Endothelial cell of umbilical vein (primary cell): ENCODE measurements around the gene POLN. TPM values are rescaled to one million over a fixed set of nuclear protein-coding genes. Genes with fewer than 3 reads are reported as not detected.

Source experiments
- BruUV-seq: library from RNA; stranded (reverse); fragments of 400-500 nt; replicated peaks from 2 replicates; lab custom pipeline; 2021; lab: Mats Ljungman, UMichigan
- CTCF ChIA-PET: fragments of 300-600, 350-600 bp; sonication (Branson Sonifier 250); formaldehyde crosslinking; loops from one replicate; lab custom pipeline; 2021; ENCODE audit warnings: antibody characterized with exemption, inconsistent platforms; lab: Charles Lee
- POLR2A ChIA-PET: fragments of 300-600, 350-600 bp; sonication (Branson Sonifier 250); formaldehyde crosslinking; loops from one replicate; lab custom pipeline; 2021; ENCODE audit warnings: antibody characterized with exemption, inconsistent platforms; lab: Charles Lee
- DNase-seq: peaks from one replicate; pipeline ENCODE4 v3.0.0-alpha.2; 2011; ENCODE audit warnings: low read depth, low spot score
- FAIRE-seq: peaks from 2 replicates; lab custom pipeline; 2011; peaks lifted over from hg19 to GRCh38; lab: Jason Lieb, UNC
- H2AFZ ChIP-seq: 2 replicates; pipeline ENCODE4 v1.6.0; 2012; ENCODE audit warnings: low read depth, low read length, control low read depth, inconsistent platforms
- H3K27ac ChIP-seq: 2 replicates; pipeline ENCODE4 v1.5.1; 2011; ENCODE audit warnings: low read depth, mild to moderate bottlenecking, control low read depth, low read length, moderate library complexity; ENCODE audit not compliant: insufficient read depth
- H3K27me3 ChIP-seq, 2 experiments: 2 replicates each; pipeline versions ENCODE4 v1.6.0 to v1.6.1; 2011; ENCODE audit warnings: low read length in 2 of 2, mixed read lengths in 1 of 2; ENCODE audit not compliant: control insufficient read depth in 2 of 2, insufficient read depth in 2 of 2
- H3K36me3 ChIP-seq, 2 experiments: 2 replicates in 1 of 2; 3 replicates in 1 of 2; pipeline ENCODE4 v1.5.1; 2011; ENCODE audit warnings: low read length in 2 of 2, mild to moderate bottlenecking in 1 of 2, moderate library complexity in 1 of 2; ENCODE audit not compliant: control insufficient read depth in 2 of 2, insufficient read depth in 2 of 2; ENCODE audit errors: extremely low read depth in 1 of 2
- H3K4me1 ChIP-seq: 3 replicates; pipeline ENCODE4 v1.5.1; 2011; ENCODE audit warnings: mild to moderate bottlenecking, low read length; ENCODE audit not compliant: control insufficient read depth, insufficient read depth; ENCODE audit errors: extremely low read depth
- H3K4me2 ChIP-seq: 2 replicates; pipeline ENCODE4 v1.6.1; 2011; ENCODE audit warnings: low read length, control low read depth, mixed read lengths; ENCODE audit not compliant: insufficient read depth
- H3K4me3 ChIP-seq, 3 experiments: fragments of 200-600 bp in 1 of 3; sonication (generic), shearing (Covaris generic) in 1 of 3; replicated peaks in 1 of 3; 2 replicates each; pipeline ENCODE4 v1.5.1; 2011 to 2016; ENCODE audit warnings: control low read depth in 3 of 3, low read length in 3 of 3, mild to moderate bottlenecking in 2 of 3, inconsistent platforms in 1 of 3, low read depth in 1 of 3, moderate library complexity in 1 of 3; ENCODE audit not compliant: insufficient read depth in 1 of 3
- H3K79me2 ChIP-seq: 2 replicates; pipeline ENCODE4 v1.6.0; 2012; ENCODE audit warnings: low read length, inconsistent platforms; ENCODE audit not compliant: control insufficient read depth, insufficient read depth
- H3K9ac ChIP-seq: replicated peaks from 2 replicates; pipeline ENCODE3; 2011; ENCODE audit warnings: low read length, control low read depth; ENCODE audit not compliant: insufficient read depth; ENCODE audit errors: extremely low read depth
- H3K9me1 ChIP-seq: replicated peaks from 3 replicates; pipeline ENCODE4 v1.6.0; 2011; ENCODE audit warnings: mild to moderate bottlenecking, low read length; ENCODE audit not compliant: control insufficient read depth, insufficient read depth; ENCODE audit errors: extremely low read depth
- H3K9me3 ChIP-seq: replicated peaks from 2 replicates; pipeline ENCODE4 v1.5.1; 2012; ENCODE audit warnings: low read length, inconsistent platforms; ENCODE audit not compliant: control insufficient read depth, insufficient read depth
- H4K20me1 ChIP-seq: replicated peaks from 2 replicates; pipeline ENCODE3; 2011; ENCODE audit warnings: mild to moderate bottlenecking, low read length; ENCODE audit not compliant: control insufficient read depth, insufficient read depth; ENCODE audit errors: extremely low read depth
- EZH2 ChIP-seq: IDR thresholded peaks from 2 replicates; pipeline ENCODE4 v1.6.1; 2012; ENCODE audit warnings: borderline replicate concordance, low read depth, mild to moderate bottlenecking, moderate library complexity, low read length, inconsistent platforms; ENCODE audit not compliant: severe bottlenecking
- FOS ChIP-seq: IDR thresholded peaks from 2 replicates; pipeline ENCODE4 v1.6.1; 2011; ENCODE audit warnings: mild to moderate bottlenecking, low read length, moderate library complexity, borderline replicate concordance; ENCODE audit not compliant: insufficient read depth
- GATA2 ChIP-seq: IDR thresholded peaks from 2 replicates; pipeline ENCODE4 v1.7.0; 2011; ENCODE audit warnings: low read depth, mild to moderate bottlenecking, moderate library complexity, mixed read lengths, low read length; ENCODE audit not compliant: insufficient read length, insufficient read depth
- JUN ChIP-seq: IDR thresholded peaks from 2 replicates; pipeline ENCODE4 v1.6.1; 2011; ENCODE audit warnings: borderline replicate concordance, low read depth; ENCODE audit not compliant: insufficient read length, insufficient read depth
- MAX ChIP-seq: IDR thresholded peaks from 2 replicates; pipeline ENCODE4 v1.6.1; 2011; ENCODE audit not compliant: insufficient read depth, insufficient read length
- MYC ChIP-seq: IDR thresholded peaks from one replicate; pipeline ENCODE4 v1.6.1; 2011; ENCODE audit warnings: mild to moderate bottlenecking, low read depth, low read length
- POLR2A ChIP-seq: IDR thresholded peaks from 2 replicates; pipeline ENCODE4 v1.6.1; 2012; ENCODE audit warnings: low read depth, mild to moderate bottlenecking, control low read depth, low read length
- POLR2AphosphoS5 ChIP-seq: IDR thresholded peaks from 2 replicates; pipeline ENCODE4 v1.6.1; 2012; ENCODE audit warnings: low read depth, mild to moderate bottlenecking, control low read depth, low read length, moderate library complexity; ENCODE audit not compliant: insufficient read depth
- dilution Hi-C: fragments of 300-500 bp; cut with MboI; formaldehyde crosslinking; loops from one replicate; pipeline ENCODE4 v1.15.0; 2019; ENCODE audit warnings: low sequenced_read_pairs; ENCODE audit not compliant: extremely low pct_ligation_motif_present
- intact Hi-C: fragments of 100-400 bp; cut with micrococcal nuclease; formaldehyde crosslinking; loops from one replicate; pipeline ENCODE4 v1.10.0; 2022
- polyA plus RNA-seq, 4 experiments: library from polyadenylated mRNA; depleted of rRNA in 3 of 4; stranded (reverse) in 3 of 4; unstranded in 1 of 4; fragments of >200 nt; gene quantifications; 2 replicates each; pipeline versions ENCODE4 v1.2.1 to v1.2.3, GENCODE V29; 2011 to 2012; ENCODE audit warnings: missing spikeins in 1 of 4
- total RNA-seq: library from RNA; stranded (reverse); gene quantifications from 2 replicates; pipeline ENCODE4 v1.2.3, GENCODE V29; 2021
- TF ChIP-seq, protein P1 (sequence below), 2 donors: IDR thresholded peaks; 1 replicate in 1 of 2; 2 replicates in 1 of 2; pipeline ENCODE4 v1.5.1; 2011; ENCODE audit warnings: low read length in 2 of 2, mild to moderate bottlenecking in 2 of 2, moderate library complexity in 2 of 2, control low read depth in 1 of 2, inconsistent platforms in 1 of 2, low read depth in 1 of 2; ENCODE audit not compliant: insufficient read depth in 1 of 2; ENCODE audit errors: extremely low read depth in 1 of 2

The POLN gene
- total and polyA plus RNA-seq, 2 donors (not counting 3 experiments of a cell fraction or from before 2014, with no cell fraction given) = 1.3 to 4.2 TPM

GRCh38 chr4:2090642-2091041 lies 151.3 kb downstream of the POLN start:
- H3K4me1 ChIP-seq = no peaks in the 10 kb centered on the region
- no peaks in the 10 kb centered on the region for H3K36me3 ChIP-seq
- no peak for DNase-seq
- H3K9ac ChIP-seq = no peak overlapping the region
- TF ChIP-seq GATA2 = no peak
- no peak for TF ChIP-seq MYC
- H2AFZ ChIP-seq = no peak overlapping the region
- CTCF ChIA-PET = no interaction called here
- H3K9me1 ChIP-seq = no peaks in the 10 kb centered on the region
- H3K27ac ChIP-seq = no peak overlapping the region
- H3K4me3 ChIP-seq = no peak overlapping the region
- H3K9me3 ChIP-seq = no peaks in the 10 kb centered on the region
- no TSS peak for BruUV-seq
- POLR2A ChIA-PET = no interaction called here
- FAIRE-seq = no peak
- dilution Hi-C loops (no loop called here), intact Hi-C loops (no loop called here)
- H3K27me3 ChIP-seq = peaks cover 7 to 8% of the 10 kb centered on the region in 2 experiments
- H4K20me1 ChIP-seq = no peaks in the 10 kb centered on the region
- H3K4me2 ChIP-seq = no peak overlapping the region
- no peaks in the 10 kb centered on the region for H3K79me2 ChIP-seq

- no peaks in the 10 kb centered on the region for H3K36me3 ChIP-seq
- CTCF ChIA-PET = no interaction called here
- H3K9ac ChIP-seq = no peak overlapping the region
- no peak overlapping the region for H2AFZ ChIP-seq
- intact Hi-C loops = no loop called here
- no peaks in the 10 kb centered on the region for H3K79me2 ChIP-seq
- H3K27me3 ChIP-seq = peaks cover 7 to 8% of the 10 kb centered on the region in 2 experiments
- H3K9me1 ChIP-seq = no peaks in the 10 kb centered on the region
- DNase-seq = no peak
- H3K4me3 ChIP-seq = no peak overlapping the region
- no TSS peak for BruUV-seq
- H3K9me3 ChIP-seq = no peaks in the 10 kb centered on the region
- H4K20me1 ChIP-seq = no peaks in the 10 kb centered on the region
- TF ChIP-seq POLR2A (no peak), GATA2 (no peak), FOS (no peak), MYC (no peak), MAX (no peak), POLR2AphosphoS5 (no peak), JUN (no peak), EZH2 (no peak)
- TF ChIP-seq, protein P1, sequence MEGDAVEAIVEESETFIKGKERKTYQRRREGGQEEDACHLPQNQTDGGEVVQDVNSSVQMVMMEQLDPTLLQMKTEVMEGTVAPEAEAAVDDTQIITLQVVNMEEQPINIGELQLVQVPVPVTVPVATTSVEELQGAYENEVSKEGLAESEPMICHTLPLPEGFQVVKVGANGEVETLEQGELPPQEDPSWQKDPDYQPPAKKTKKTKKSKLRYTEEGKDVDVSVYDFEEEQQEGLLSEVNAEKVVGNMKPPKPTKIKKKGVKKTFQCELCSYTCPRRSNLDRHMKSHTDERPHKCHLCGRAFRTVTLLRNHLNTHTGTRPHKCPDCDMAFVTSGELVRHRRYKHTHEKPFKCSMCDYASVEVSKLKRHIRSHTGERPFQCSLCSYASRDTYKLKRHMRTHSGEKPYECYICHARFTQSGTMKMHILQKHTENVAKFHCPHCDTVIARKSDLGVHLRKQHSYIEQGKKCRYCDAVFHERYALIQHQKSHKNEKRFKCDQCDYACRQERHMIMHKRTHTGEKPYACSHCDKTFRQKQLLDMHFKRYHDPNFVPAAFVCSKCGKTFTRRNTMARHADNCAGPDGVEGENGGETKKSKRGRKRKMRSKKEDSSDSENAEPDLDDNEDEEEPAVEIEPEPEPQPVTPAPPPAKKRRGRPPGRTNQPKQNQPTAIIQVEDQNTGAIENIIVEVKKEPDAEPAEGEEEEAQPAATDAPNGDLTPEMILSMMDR (IDR thresholded peaks at IDR 0.05; ENCODE audit: extremely low read depth in 1 of 2, insufficient read depth in 1 of 2, low read depth in 1 of 2, low read length in 2 of 2) = no peak
- no peaks in the 10 kb centered on the region for H3K4me1 ChIP-seq
- no peak overlapping the region for H3K4me2 ChIP-seq
- POLR2A ChIA-PET = no interaction called here
- no peak overlapping the region for H3K27ac ChIP-seq
- dilution Hi-C loops = no loop called here
- peak; percentile 83 for FAIRE-seq
Measured at GRCh38 chr4:2089222-2089621, 152.7 kb downstream of the POLN start.
